IMR-90 (cell line): ENCODE measurements around the gene ARHGEF38. TPM values are rescaled to one million over a fixed set of nuclear protein-coding genes. Genes with fewer than 3 reads are reported as not detected.

Experiments used
- ATAC-seq: fragments of 200-7000 bp; cut with Tn5 transposase; 2 replicates; pipeline ENCODE4 v1.9.1; 2020; ENCODE audit warnings: low read depth, mild to moderate bottlenecking, moderate library complexity
- BruUV-seq: library from RNA; stranded (reverse); fragments of 400-500 nt; replicated peaks from 2 replicates; lab custom pipeline; 2021; lab: Mats Ljungman, UMichigan
- CTCF ChIA-PET: fragments of 300-600 bp; formaldehyde crosslinking; extraction: SDS; loops from one replicate; lab custom pipeline; 2021; ENCODE audit warnings: antibody characterized with exemption; lab: Yijun Ruan, JAX
- POLR2A ChIA-PET: fragments of 300-600 bp; sonication (Branson Sonifier 250); formaldehyde crosslinking; loops from one replicate; lab custom pipeline; 2022; ENCODE audit warnings: antibody characterized with exemption; ENCODE audit not compliant: unreplicated experiment; lab: Charles Lee
- DNase-seq: peaks from one replicate; pipeline ENCODE4 v3.0.0; 2013
- H2AFZ ChIP-seq: replicated peaks from 2 replicates; pipeline ENCODE3; 2013; ENCODE audit warnings: low read length, mild to moderate bottlenecking; ENCODE audit not compliant: poor library complexity
- H2AK5ac ChIP-seq: 2 replicates; pipeline ENCODE4 v1.6.1; 2013; ENCODE audit warnings: low read depth, low read length, inconsistent platforms
- H2AK9ac ChIP-seq: replicated peaks from 2 replicates; pipeline ENCODE3; 2013; ENCODE audit warnings: mild to moderate bottlenecking, low read depth, low read length, moderate library complexity; ENCODE audit not compliant: poor library complexity
- H2BK120ac ChIP-seq: 2 replicates; pipeline ENCODE4 v1.6.1; 2013; ENCODE audit warnings: low read depth, low read length, inconsistent platforms
- H2BK15ac ChIP-seq: 3 replicates; pipeline ENCODE4 v1.6.1; 2013; ENCODE audit warnings: low read depth, low read length, inconsistent platforms
- H2BK20ac ChIP-seq: 2 replicates; pipeline ENCODE4 v1.6.1; 2013; ENCODE audit warnings: low read depth, mild to moderate bottlenecking, inconsistent platforms, low read length, moderate library complexity
- H2BK5ac ChIP-seq: 2 replicates; pipeline ENCODE4 v1.6.1; 2013; ENCODE audit warnings: mild to moderate bottlenecking, low read depth, low read length, inconsistent platforms; ENCODE audit not compliant: poor library complexity, severe bottlenecking
- H3K14ac ChIP-seq: replicated peaks from 2 replicates; pipeline ENCODE4 v1.6.1; 2013; ENCODE audit warnings: low read depth, low read length, inconsistent platforms
- H3K18ac ChIP-seq: 2 replicates; pipeline ENCODE4 v1.6.1; 2013; ENCODE audit warnings: low read depth, low read length, control low read depth
- H3K23ac ChIP-seq: 2 replicates; pipeline ENCODE4 v1.6.1; 2013; ENCODE audit warnings: low read depth, low read length, inconsistent platforms
- H3K27ac ChIP-seq: 2 replicates; pipeline ENCODE4 v1.5.1; 2013; ENCODE audit warnings: mild to moderate bottlenecking, control low read depth, low read length; ENCODE audit not compliant: insufficient read depth
- H3K27me3 ChIP-seq: 2 replicates; pipeline ENCODE4 v1.6.1; 2013; ENCODE audit warnings: low read length; ENCODE audit not compliant: control insufficient read depth, insufficient read depth
- H3K36me3 ChIP-seq: 2 replicates; pipeline ENCODE4 v1.6.1; 2013; ENCODE audit warnings: low read length, mixed read lengths; ENCODE audit not compliant: control insufficient read depth, insufficient read depth
- H3K4ac ChIP-seq: 2 replicates; pipeline ENCODE4 v1.6.1; 2013; ENCODE audit warnings: low read depth, low read length, inconsistent platforms
- H3K4me1 ChIP-seq: 2 replicates; pipeline ENCODE4 v1.6.1; 2013; ENCODE audit warnings: low read length, mixed read lengths; ENCODE audit not compliant: control insufficient read depth, insufficient read depth
- H3K4me2 ChIP-seq: 2 replicates; pipeline ENCODE4 v1.6.1; 2013; ENCODE audit warnings: low read depth, mild to moderate bottlenecking, control low read depth, low read length, moderate library complexity
- H3K4me3 ChIP-seq: 2 replicates; pipeline ENCODE4 v1.5.1; 2013; ENCODE audit warnings: low read depth, mild to moderate bottlenecking, control low read depth, low read length, moderate library complexity; ENCODE audit not compliant: insufficient read depth
- H3K56ac ChIP-seq: 2 replicates; pipeline ENCODE4 v1.6.1; 2013; ENCODE audit warnings: low read length, inconsistent platforms; ENCODE audit not compliant: insufficient read depth; ENCODE audit errors: extremely low read depth
- H3K79me1 ChIP-seq, 2 experiments: 2 replicates each; pipeline ENCODE4 v1.6.1; 2013; ENCODE audit warnings: low read length in 2 of 2, inconsistent platforms in 1 of 2, low read depth in 1 of 2
- H3K9ac ChIP-seq: 2 replicates; pipeline ENCODE4 v1.6.1; 2013; ENCODE audit warnings: low read depth, low read length, control low read depth
- H3K9me1 ChIP-seq: 2 replicates; pipeline ENCODE4 v1.6.1; 2013; ENCODE audit warnings: low read length, inconsistent platforms; ENCODE audit not compliant: insufficient read depth
- H3K9me3 ChIP-seq: 2 replicates; pipeline ENCODE4 v1.6.1; 2013; ENCODE audit warnings: low read length; ENCODE audit not compliant: control insufficient read depth, insufficient read depth
- H4K20me1 ChIP-seq: 2 replicates; pipeline ENCODE4 v1.6.1; 2013; ENCODE audit warnings: low read length, inconsistent platforms; ENCODE audit not compliant: insufficient read depth
- H4K5ac ChIP-seq: 2 replicates; pipeline ENCODE4 v1.6.1; 2013; ENCODE audit warnings: mild to moderate bottlenecking, low read depth, low read length, control low read depth
- H4K8ac ChIP-seq, 2 experiments: 2 replicates each; pipeline ENCODE4 v1.6.1; 2013; ENCODE audit warnings: low read depth in 2 of 2, low read length in 2 of 2, control low read depth in 1 of 2, inconsistent platforms in 1 of 2
- H4K91ac ChIP-seq: 2 replicates; pipeline ENCODE4 v1.6.1; 2013; ENCODE audit warnings: low read depth, low read length, inconsistent platforms; ENCODE audit not compliant: insufficient read depth
- CHD1 ChIP-seq: IDR thresholded peaks from 2 replicates; pipeline ENCODE4 v1.6.1; 2012; ENCODE audit warnings: low read depth, low read length, improper control_type of control experiment
- MXI1 ChIP-seq: IDR thresholded peaks from 2 replicates; pipeline ENCODE4 v1.6.1; 2012; ENCODE audit warnings: low read depth, mild to moderate bottlenecking, low read length, moderate library complexity, borderline replicate concordance
- POLR2A ChIP-seq: IDR thresholded peaks from 2 replicates; pipeline ENCODE4 v1.6.1; 2012; ENCODE audit warnings: mild to moderate bottlenecking, low read depth, low read length
- RCOR1 ChIP-seq: IDR thresholded peaks from 2 replicates; pipeline ENCODE4 v1.6.1; 2012; ENCODE audit warnings: mild to moderate bottlenecking, low read length, improper control_type of control experiment; ENCODE audit not compliant: insufficient replicate concordance
- RFX5 ChIP-seq: IDR thresholded peaks from 2 replicates; pipeline ENCODE4 v1.8.0; 2012; ENCODE audit warnings: low read depth, mild to moderate bottlenecking, low read length, moderate library complexity
- WGBS, 2 experiments: methylation state at CpG; one replicate each; pipeline versions ENCODE4 v1.1.5 to v1.1.7; 2013; ENCODE audit warnings: missing lambda C conversion rate in 2 of 2; ENCODE audit not compliant: insufficient read length in 1 of 2; ENCODE audit errors: extremely low coverage in 2 of 2; 5-methylcytosine and 5-hydroxymethylcytosine counted together
- dilution Hi-C: fragments of 300-500 bp; cut with HindIII; formaldehyde crosslinking; loops from one replicate; pipeline ENCODE4 v1.14.3; 2018; ENCODE audit warnings: low sequenced_read_pairs; ENCODE audit not compliant: unreplicated experiment
- in situ Hi-C: fragments of 300-500 bp; cut with MboI; formaldehyde crosslinking; loops from 3 replicates; pipeline ENCODE4 v1.14.3; 2019; ENCODE audit warnings: low sequenced_read_pairs, inconsistent platforms, mixed read lengths
- intact Hi-C: fragments of 100-400 bp; cut with micrococcal nuclease; formaldehyde crosslinking; loops from 2 replicates; pipeline ENCODE4 v1.10.0; 2022
- polyA plus RNA-seq, 3 experiments: library from polyadenylated mRNA; depleted of rRNA; stranded (reverse); fragments of >200 nt; gene quantifications; 2 replicates each; pipeline ENCODE4 v1.2.3, GENCODE V29; 2012; ENCODE audit warnings: low replicate concordance in 1 of 3
- total RNA-seq: library from RNA; depleted of rRNA; stranded (reverse); fragments of >200 nt; gene quantifications from 2 replicates; pipeline ENCODE4 v1.2.3, GENCODE V29; 2012

The ARHGEF38 gene
- total and polyA plus RNA-seq, 2 of the 4 experiments (the other 2 are of a cell fraction), result not detected

GRCh38 chr4:105677709-105678108, 125.3 kb downstream of the ARHGEF38 start:
- Histone ChIP-seq H3K36me3 (peaks cover 1% of the 10 kb centered on the region), H2BK120ac (no peak overlapping the region), H2AFZ (no peak overlapping the region), H4K5ac (no peak overlapping the region), H3K27me3 (no peaks in the 10 kb centered on the region; the same call in 1 of the 2 replicates), H3K27ac (no peak overlapping the region), H3K4me3 (no peak overlapping the region), H3K9ac (no peak overlapping the region), H4K20me1 (no peaks in the 10 kb centered on the region), H3K4ac (no peak overlapping the region), H4K91ac (no peak overlapping the region), H3K56ac (no peak overlapping the region), H3K9me1 (0 out of 2 replicates have a peak, but pooled peaks cover 2% of the 10 kb centered on the region), H3K79me1 (no peaks in the 10 kb centered on the region), H2AK5ac (no peak overlapping the region), H3K9me3 (no peaks in the 10 kb centered on the region), H3K18ac (no peak overlapping the region), H4K8ac (no peak overlapping the region), H2BK5ac (no peak overlapping the region), H2BK15ac (no peak overlapping the region), H3K4me2 (no peak overlapping the region), H3K23ac (no peak overlapping the region), H2AK9ac (no peak overlapping the region), H3K14ac (no peak overlapping the region), H2BK20ac (no peak overlapping the region; the same call in 1 of the 2 replicates), H3K4me1 (no peaks in the 10 kb centered on the region)
- dilution Hi-C loops, result no loop called here
- WGBS, 2 experiments, result no CpG with 5 or more reads among the region's 2 CpGs
- ChIA-PET POLR2A (no interaction called here), CTCF (no interaction called here)
- no peak for DNase-seq
- TF ChIP-seq MXI1, result no peak
- TF ChIP-seq POLR2A, result no peak
- no peak for TF ChIP-seq RCOR1
- no peak for TF ChIP-seq RFX5
- no peak for TF ChIP-seq CHD1
- no TSS peak for BruUV-seq
- intact Hi-C loops, result no loop called here
- ATAC-seq, result no peak
- in situ Hi-C loops, result no loop called here
